H9 (cell line): ENCODE data around the gene FOXA2. TPM values are rescaled to one million over a fixed set of nuclear protein-coding genes. Genes with fewer than 3 reads are reported as not detected.

Experiments used
- DNase-seq: peaks from one replicate; pipeline ENCODE4 v3.0.0-alpha.2; 2017
- H2AFZ ChIP-seq: one replicate; pipeline ENCODE4 v1.6.1; 2013; ENCODE audit warnings: mild to moderate bottlenecking, low read length, control low read depth, moderate library complexity
- H2AK5ac ChIP-seq: 2 replicates; pipeline ENCODE4 v1.6.1; 2013; ENCODE audit warnings: low read length, control low read depth, mixed read lengths; ENCODE audit not compliant: insufficient read length
- H2BK120ac ChIP-seq: one replicate; pipeline ENCODE4 v1.6.1; 2013; ENCODE audit warnings: low read depth, mild to moderate bottlenecking, low read length, control low read depth, inconsistent platforms; ENCODE audit not compliant: poor library complexity, severe bottlenecking
- H2BK12ac ChIP-seq: 2 replicates; pipeline ENCODE4 v1.6.1; 2013; ENCODE audit warnings: low read length, control low read depth, mixed read lengths, low read depth; ENCODE audit not compliant: insufficient read length
- H2BK15ac ChIP-seq: 2 replicates; pipeline ENCODE4 v1.6.1; 2013; ENCODE audit warnings: low read depth, low read length, control low read depth
- H2BK20ac ChIP-seq: one replicate; pipeline ENCODE4 v1.6.1; 2013; ENCODE audit warnings: low read depth, mild to moderate bottlenecking, low read length, control low read depth, inconsistent platforms; ENCODE audit not compliant: poor library complexity, severe bottlenecking
- H2BK5ac ChIP-seq: 2 replicates; pipeline ENCODE4 v1.6.1; 2013; ENCODE audit warnings: low read length, control low read depth, mixed read lengths; ENCODE audit not compliant: insufficient read length
- H3K14ac ChIP-seq: 2 replicates; pipeline ENCODE4 v1.6.1; 2013; ENCODE audit warnings: low read length, control low read depth; ENCODE audit not compliant: insufficient read depth
- H3K18ac ChIP-seq: 2 replicates; pipeline ENCODE4 v1.6.1; 2013; ENCODE audit warnings: low read depth, mild to moderate bottlenecking, mixed read lengths, low read length, control low read depth; ENCODE audit not compliant: insufficient read length
- H3K23ac ChIP-seq: 2 replicates; pipeline ENCODE4 v1.6.1; 2013; ENCODE audit warnings: low read length, control low read depth, mixed read lengths, low read depth; ENCODE audit not compliant: insufficient read length
- H3K23me2 ChIP-seq: 2 replicates; pipeline ENCODE4 v1.6.1; 2013; ENCODE audit warnings: low read depth, mild to moderate bottlenecking, mixed read lengths, low read length, control low read depth; ENCODE audit not compliant: insufficient read length, poor library complexity, severe bottlenecking
- H3K27ac ChIP-seq: 2 replicates; pipeline ENCODE4 v1.5.1; 2013; ENCODE audit warnings: low read length, control low read depth, mixed read lengths, low read depth; ENCODE audit not compliant: insufficient read length
- H3K27me3 ChIP-seq: 2 replicates; pipeline ENCODE4 v1.6.1; 2013; ENCODE audit warnings: low read length, control low read depth, inconsistent platforms; ENCODE audit not compliant: insufficient read depth
- H3K4ac ChIP-seq: 2 replicates; pipeline ENCODE4 v1.6.1; 2013; ENCODE audit warnings: low read depth, mild to moderate bottlenecking, control low read depth, inconsistent platforms, low read length, moderate library complexity
- H3K4me1 ChIP-seq: 2 replicates; pipeline ENCODE4 v1.6.1; 2013; ENCODE audit warnings: low read length, control low read depth, inconsistent platforms; ENCODE audit not compliant: insufficient read depth
- H3K4me2 ChIP-seq: 2 replicates; pipeline ENCODE4 v1.6.1; 2013; ENCODE audit warnings: low read length, control low read depth, mixed read lengths; ENCODE audit not compliant: insufficient read length, insufficient read depth
- H3K56ac ChIP-seq: 2 replicates; pipeline ENCODE4 v1.6.1; 2013; ENCODE audit warnings: low read depth, mild to moderate bottlenecking, mixed read lengths, low read length, control low read depth; ENCODE audit not compliant: insufficient read length
- H3K79me1 ChIP-seq: 2 replicates; pipeline ENCODE4 v1.6.1; 2013; ENCODE audit warnings: low read depth, mild to moderate bottlenecking, moderate library complexity, low read length, control low read depth, inconsistent platforms; ENCODE audit not compliant: insufficient read depth, poor library complexity, severe bottlenecking
- H3K79me2 ChIP-seq: 2 replicates; pipeline ENCODE4 v1.6.1; 2013; ENCODE audit warnings: low read length, control low read depth, inconsistent platforms; ENCODE audit not compliant: insufficient read depth
- H3K9ac ChIP-seq: 2 replicates; pipeline ENCODE4 v1.6.1; 2013; ENCODE audit warnings: low read length, control low read depth, mixed read lengths; ENCODE audit not compliant: insufficient read length; ENCODE audit errors: extremely low read depth
- H3K9me3 ChIP-seq: one replicate; pipeline ENCODE4 v1.6.1; 2013; ENCODE audit warnings: low read depth, low read length, inconsistent platforms; ENCODE audit not compliant: control insufficient read depth
- H3T11ph ChIP-seq: one replicate; pipeline ENCODE4 v1.6.1; 2013; ENCODE audit warnings: mild to moderate bottlenecking, low read length, control low read depth, inconsistent platforms
- H4K20me1 ChIP-seq: one replicate; pipeline ENCODE4 v1.6.1; 2013; ENCODE audit not compliant: control insufficient read depth, insufficient read length, insufficient read depth
- H4K5ac ChIP-seq: 2 replicates; pipeline ENCODE4 v1.6.1; 2013; ENCODE audit warnings: low read depth, mild to moderate bottlenecking, mixed read lengths, low read length, control low read depth; ENCODE audit not compliant: insufficient read length
- H4K8ac ChIP-seq: replicated peaks from 2 replicates; pipeline ENCODE4 v1.6.1; 2013; ENCODE audit warnings: low read length, control low read depth, mixed read lengths, low read depth; ENCODE audit not compliant: insufficient read length
- H4K91ac ChIP-seq: 2 replicates; pipeline ENCODE4 v1.6.1; 2013; ENCODE audit warnings: low read depth, mild to moderate bottlenecking, moderate library complexity, mixed read lengths, low read length, control low read depth; ENCODE audit not compliant: insufficient read length
- H3K27ac Mint-ChIP-seq, 3 experiments: 2 replicates in 2 of 3; 3 replicates in 1 of 3; pipeline ENCODE4 v1.8.0; 2020 to 2021; ENCODE audit warnings: mixed read lengths in 3 of 3, mild to moderate bottlenecking in 1 of 3, moderate library complexity in 1 of 3
- H3K27me3 Mint-ChIP-seq: 2 replicates; pipeline ENCODE4 v1.8.0; 2021; ENCODE audit warnings: low read depth, mild to moderate bottlenecking, moderate library complexity, mixed read lengths
- H3K36me3 Mint-ChIP-seq, 3 experiments: 2 replicates in 2 of 3; 3 replicates in 1 of 3; pipeline ENCODE4 v1.8.0; 2020 to 2021; ENCODE audit warnings: low read depth in 3 of 3, mixed read lengths in 3 of 3; ENCODE audit not compliant: insufficient read depth in 1 of 3
- H3K4me1 Mint-ChIP-seq, 2 experiments: 2 replicates each; pipeline ENCODE4 v1.8.0; 2020; ENCODE audit warnings: mixed read lengths in 2 of 2
- H3K4me3 Mint-ChIP-seq, 2 experiments: 2 replicates in 1 of 2; 3 replicates in 1 of 2; pipeline ENCODE4 v1.8.0; 2020 to 2021; ENCODE audit warnings: mild to moderate bottlenecking in 2 of 2, mixed read lengths in 2 of 2, moderate library complexity in 1 of 2
- H3K9me3 Mint-ChIP-seq, 2 experiments: 2 replicates in 1 of 2; 3 replicates in 1 of 2; pipeline ENCODE4 v1.8.0; 2020; ENCODE audit warnings: mild to moderate bottlenecking in 2 of 2, mixed read lengths in 2 of 2, moderate library complexity in 1 of 2
- CTCF ChIP-seq: fragments of 200-600 bp; sonication (generic); conservative IDR thresholded peaks from 3 replicates; pipeline ENCODE4 v1.8.0; 2021; ENCODE audit warnings: antibody characterized with exemption, mild to moderate bottlenecking
- WGBS: extraction: QIAGEN DNeasy Blood & Tissue Kit; methylation state at CpG from one replicate; pipeline ENCODE4 v1.1.7; 2013; ENCODE audit warnings: missing lambda C conversion rate, low lambda C conversion rate, mixed read lengths; ENCODE audit not compliant: insufficient read length; ENCODE audit errors: extremely low coverage; 5-methylcytosine and 5-hydroxymethylcytosine counted together
- total RNA-seq: library from RNA; stranded (reverse); gene quantifications from 2 replicates; pipeline ENCODE4 v1.2.1, GENCODE V29; 2021

Gene FOXA2
- total RNA-seq, 1 experiment from 2014 or later, result not detected

- Histone ChIP-seq H3K14ac (no peak overlapping the region), H3K4ac (no peak overlapping the region), H3K23me2 (peaks cover 8% of the 10 kb centered on the region), H3K79me1 (no peaks in the 10 kb centered on the region), H2BK12ac (no peak overlapping the region), H4K5ac (no peak overlapping the region), H4K91ac (no peak overlapping the region), H3K23ac (no peak overlapping the region), H3K4me1 (peaks cover 4% of the 10 kb centered on the region), H3K27ac (no peak overlapping the region), H3K9me3 (no peaks in the 10 kb centered on the region), H2BK5ac (no peak overlapping the region), H3K56ac (no peak overlapping the region), H3K18ac (no peak overlapping the region), H2BK15ac (no peak overlapping the region), H3K9ac (no peak overlapping the region), H3K27me3 (peaks cover 87% of the 10 kb centered on the region), H2AK5ac (no peak overlapping the region), H4K20me1 (no peaks in the 10 kb centered on the region), H3K79me2 (no peaks in the 10 kb centered on the region), H4K8ac (no peak overlapping the region), H2AFZ (no peak overlapping the region), H3T11ph (no peak overlapping the region), H2BK20ac (no peak overlapping the region), H2BK120ac (no peak overlapping the region), H3K4me2 (no peak overlapping the region)
- Mint-ChIP-seq H3K4me1 (peaks cover 36 to 70% of the 10 kb centered on the region in 2 experiments), H3K27ac (no peak overlapping the region; a peak in 1 of 7 replicates), H3K9me3 (peaks cover 0 to 12% of the 10 kb centered on the region in 2 experiments; a peak in 2 of 5 replicates), H3K36me3 (no peaks in the 10 kb centered on the region), H3K27me3 (peaks cover 99% of the 10 kb centered on the region), H3K4me3 (no peak overlapping the region)
- no peak for DNase-seq
- TF ChIP-seq CTCF, result no peak
- no CpG with 5 or more reads among the region's 6 CpGs for WGBS
Measured at GRCh38 chr20:22572491-22572890, 11.9 kb downstream of the FOXA2 start.
